ENCODE results near the gene CWC25. TPM values are rescaled to one million over a fixed set of nuclear protein-coding genes. Genes with fewer than 3 reads are reported as not detected.

The CWC25 gene
- total and polyA plus RNA-seq, 9 of the 15 experiments (the other 6 are each of a cell fraction or from before 2014, with no cell fraction given), result 16.5 to 27.4 (median 23.0) TPM

DNA sequence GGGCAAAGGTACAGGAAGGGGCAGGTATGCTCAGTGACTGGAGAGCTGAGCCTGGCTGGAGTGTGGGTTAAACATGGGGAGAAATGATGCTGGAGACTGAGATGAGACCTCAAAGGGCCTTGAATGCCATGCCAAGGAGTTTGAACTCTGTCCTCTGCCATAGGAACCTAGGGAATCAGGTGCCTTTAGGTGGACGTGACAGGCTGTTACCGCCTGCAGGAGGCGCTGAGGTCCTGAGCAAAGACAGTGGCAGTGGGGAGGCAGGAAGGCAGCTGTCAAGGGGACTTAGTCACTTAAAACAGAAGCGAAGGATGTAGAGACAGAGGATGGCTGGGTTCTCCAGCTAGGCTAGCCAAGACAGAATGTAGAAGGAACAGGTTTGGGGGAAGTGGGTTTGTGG lies 63.5 kb downstream of the CWC25 start:
- no peaks in the 10 kb centered on the region for H3K9me1 ChIP-seq (ENCODE audit: control insufficient read depth, insufficient read depth, low read length)
- POLR2A ChIA-PET, result interaction anchor here (0.7 to 1.2 kb wide), 4 partner anchors 10 to 92 kb away, joined by 3 to 6 read pairs (median 4); partner anchors contain the start of genes PSMB3 and RPL23
- BruUV-seq (replicated peaks), result no TSS peak
- intact Hi-C loops (cut with micrococcal nuclease) (no loop called here), in situ Hi-C loops (cut with MboI) (no loop called here)
- CTCF ChIA-PET (ENCODE audit: low intra/inter-chr PET ratio), result interaction anchor here (0.6 kb wide), 1 partner anchor 101 kb away, joined by 3 read pairs; no protein-coding TSS in a partner anchor
- no peak overlapping the region for H3K9ac ChIP-seq (ENCODE audit: insufficient read depth in 1 of 2, low read depth in 2 of 2, low read length in 2 of 2)
- DNase-seq (ENCODE audit: extremely low read depth in 1 of 4, low spot score in 3 of 4) (peak; percentile 41 to 66 (median 52)), FAIRE-seq (no peak), ATAC-seq (peak; percentile 90)
- H3K4me2 ChIP-seq (ENCODE audit: insufficient read depth, low read length), result no peak overlapping the region
- no peaks in the 10 kb centered on the region for H3K4me1 ChIP-seq (replicated peaks in 1 of 2; ENCODE audit: control insufficient read depth in 2 of 2, insufficient read depth in 2 of 2, low read length in 2 of 2)
- no peak overlapping the region for H3K27ac ChIP-seq (ENCODE audit: extremely low read depth, low read depth, low read length)
- H2AFZ ChIP-seq (ENCODE audit: low read depth, low read length), result no peak overlapping the region
- no peaks in the 10 kb centered on the region for H3K9me3 ChIP-seq (replicated peaks; ENCODE audit: control insufficient read depth, insufficient read depth, low read depth, low read length)
- no peaks in the 10 kb centered on the region for H3K27me3 ChIP-seq (ENCODE audit: control insufficient read depth in 2 of 2, insufficient read depth in 2 of 2, low read length in 2 of 2)
- peaks cover 90% of the 10 kb centered on the region for H3K36me3 ChIP-seq (ENCODE audit: control insufficient read depth, insufficient read depth, low read length)
- peaks cover 6% of the 10 kb centered on the region for H4K20me1 ChIP-seq (replicated peaks; ENCODE audit: control insufficient read depth, insufficient read depth, low read length)
- H3K4me3 ChIP-seq, result no peak overlapping the region
- H3K79me2 ChIP-seq (ENCODE audit: control insufficient read depth, insufficient read depth, low read length), result no peaks in the 10 kb centered on the region
- 64% methylated on average over 4 of the region's 4 CpGs for WGBS (ENCODE audit: insufficient coverage, low coverage, missing lambda C conversion rate)
- no peak for TF ChIP-seq BDP1 (IDR thresholded peaks at IDR 0.05; ENCODE audit: insufficient read depth, insufficient read length)
- TF ChIP-seq TBP (optimal IDR thresholded peaks at IDR 0.05; ENCODE audit: low read depth, low read length), result no peak
- no peak for TF ChIP-seq IRF2 (CRISPR knock-in tag; IDR thresholded peaks at IDR 0.05)
- no peak for TF ChIP-seq NR3C1 (CRISPR knock-in tag; IDR thresholded peaks at IDR 0.05)
- TF ChIP-seq ARID4B (CRISPR knock-in tag; IDR thresholded peaks at IDR 0.05), result 0 out of 2 replicates have a peak, but pooled peaks have one; percentile 23
- no peak for TF ChIP-seq ZBTB43 (CRISPR knock-in tag; IDR thresholded peaks at IDR 0.05)
- TF ChIP-seq, protein P1, sequence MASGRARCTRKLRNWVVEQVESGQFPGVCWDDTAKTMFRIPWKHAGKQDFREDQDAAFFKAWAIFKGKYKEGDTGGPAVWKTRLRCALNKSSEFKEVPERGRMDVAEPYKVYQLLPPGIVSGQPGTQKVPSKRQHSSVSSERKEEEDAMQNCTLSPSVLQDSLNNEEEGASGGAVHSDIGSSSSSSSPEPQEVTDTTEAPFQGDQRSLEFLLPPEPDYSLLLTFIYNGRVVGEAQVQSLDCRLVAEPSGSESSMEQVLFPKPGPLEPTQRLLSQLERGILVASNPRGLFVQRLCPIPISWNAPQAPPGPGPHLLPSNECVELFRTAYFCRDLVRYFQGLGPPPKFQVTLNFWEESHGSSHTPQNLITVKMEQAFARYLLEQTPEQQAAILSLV (tag; IDR thresholded peaks at IDR 0.05), result no peak
- TF ChIP-seq STAG1 (CRISPR knock-in tag; IDR thresholded peaks at IDR 0.05; ENCODE audit: borderline replicate concordance), result 0 out of 2 replicates have a peak, but pooled peaks have one; percentile 24
- TF ChIP-seq ZNF551 (CRISPR knock-in tag; IDR thresholded peaks at IDR 0.05), result no peak
- TF ChIP-seq RAD51 (IDR thresholded peaks at IDR 0.05; ENCODE audit: borderline replicate concordance, low read depth), result no peak
- no peak for TF ChIP-seq JUND (IDR thresholded peaks at IDR 0.05; ENCODE audit: borderline replicate concordance, low read depth, low read length)
- no peak for TF ChIP-seq JUND (tag; IDR thresholded peaks at IDR 0.05; ENCODE audit: borderline replicate concordance, low read depth, low read length)
- no peak for TF ChIP-seq THRB (CRISPR knock-in tag; conservative IDR thresholded peaks at IDR 0.05)
- TF ChIP-seq CBX1 (IDR thresholded peaks at IDR 0.05; ENCODE audit: low read depth), result no peak
- no peak for TF ChIP-seq ZNF696 (CRISPR knock-in tag; conservative IDR thresholded peaks at IDR 0.05)
- no peak for TF ChIP-seq ZNF121 (CRISPR knock-in tag; conservative IDR thresholded peaks at IDR 0.05)

All from K562 (cell line).